ENCODE measurements around the gene RFPL2.
"Not testable (repeated sequence)": the region's sequence is repeated elsewhere in the genome, so short reads cannot be mapped to it uniquely, and the experiment has no call there.

RFPL2 gene

DNA sequence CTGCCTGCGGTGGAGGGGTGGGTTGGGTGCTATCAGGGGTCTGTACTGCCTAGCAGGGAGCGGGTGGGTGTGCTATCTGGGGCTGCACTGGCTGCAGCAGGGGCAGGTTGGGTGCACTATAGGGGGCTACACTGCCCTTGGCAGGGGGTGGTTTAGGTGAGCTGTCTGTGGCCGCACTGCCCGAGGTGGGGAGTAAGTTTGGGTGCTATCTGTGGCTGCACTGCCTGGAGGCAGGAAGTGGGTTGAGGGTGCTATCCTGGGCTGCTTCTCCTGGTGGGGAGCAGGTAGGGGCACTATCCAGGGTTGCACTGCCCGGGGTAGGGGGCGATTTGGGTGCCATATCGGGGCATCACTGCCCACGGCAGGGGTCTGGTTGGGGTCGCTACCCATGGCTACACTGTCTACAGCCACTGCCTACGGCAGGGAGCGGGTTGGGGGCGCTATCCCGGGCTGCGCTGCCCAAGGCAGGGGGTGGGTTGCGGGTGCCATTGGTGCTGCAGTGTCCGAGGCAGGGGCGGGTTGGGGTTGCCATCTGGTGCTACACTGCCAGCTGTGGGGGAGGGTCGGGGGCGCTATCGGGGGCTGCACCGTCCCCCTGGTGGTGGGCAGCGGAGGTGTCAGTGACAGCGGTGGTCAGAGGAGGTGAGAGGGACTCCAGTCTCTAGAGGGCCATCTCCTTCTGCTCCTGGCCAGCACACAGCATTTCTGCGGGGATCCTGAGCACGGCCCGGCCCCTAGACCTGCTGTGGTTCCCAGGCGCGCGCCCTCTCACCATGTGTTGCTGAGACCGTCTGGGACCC is 1.3 kb upstream of the RFPL2 start:
- no peak for DNase-seq (ENCODE audit: low read depth)

- no peak for DNase-seq (ENCODE audit: low read depth)
Measured at GRCh38 chr22:32204040-32204855, 625 bp downstream of the RFPL2 start.

DNA sequence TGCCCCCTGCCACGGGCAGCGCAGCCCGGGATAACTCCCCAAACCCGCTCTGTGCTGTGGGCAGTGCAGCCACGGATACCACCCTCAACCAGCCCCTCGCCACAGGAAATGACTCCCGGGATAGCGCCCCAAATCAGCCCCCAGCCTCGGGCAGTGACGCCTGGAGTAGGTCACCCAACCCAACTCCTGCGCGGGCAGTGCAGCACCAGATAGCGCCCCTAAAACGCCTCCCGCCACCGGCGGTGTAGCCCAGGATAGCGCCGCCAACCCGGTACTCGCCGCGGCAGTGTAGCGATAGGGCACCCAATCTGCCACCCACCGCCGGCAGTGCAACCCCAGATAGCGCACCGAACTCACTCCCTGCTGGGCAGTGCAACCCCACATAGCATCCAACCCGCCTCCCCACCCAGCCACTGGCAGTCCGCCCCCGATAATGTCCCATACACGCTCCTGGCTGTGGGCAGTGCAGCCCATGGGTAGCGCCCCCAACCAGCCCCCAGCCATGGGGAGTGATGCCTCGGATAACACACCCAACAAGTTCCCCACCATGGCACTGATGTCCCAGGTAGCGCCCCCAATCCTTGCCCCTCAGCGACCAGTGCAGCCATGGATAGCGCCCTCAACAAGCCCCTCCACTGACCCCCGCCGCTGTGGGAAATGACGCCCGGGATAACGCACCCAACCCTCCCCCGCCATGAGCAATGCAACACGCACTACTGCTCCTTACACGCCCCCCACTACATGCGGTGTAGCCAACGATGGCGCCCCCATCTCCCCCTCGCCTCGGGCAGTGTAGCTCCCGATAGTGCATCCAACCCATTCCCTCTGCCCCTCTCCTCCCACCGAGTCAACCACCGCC is 1.5 kb downstream of the RFPL2 start:
- no peak for DNase-seq (ENCODE audit: low read depth)

DNA sequence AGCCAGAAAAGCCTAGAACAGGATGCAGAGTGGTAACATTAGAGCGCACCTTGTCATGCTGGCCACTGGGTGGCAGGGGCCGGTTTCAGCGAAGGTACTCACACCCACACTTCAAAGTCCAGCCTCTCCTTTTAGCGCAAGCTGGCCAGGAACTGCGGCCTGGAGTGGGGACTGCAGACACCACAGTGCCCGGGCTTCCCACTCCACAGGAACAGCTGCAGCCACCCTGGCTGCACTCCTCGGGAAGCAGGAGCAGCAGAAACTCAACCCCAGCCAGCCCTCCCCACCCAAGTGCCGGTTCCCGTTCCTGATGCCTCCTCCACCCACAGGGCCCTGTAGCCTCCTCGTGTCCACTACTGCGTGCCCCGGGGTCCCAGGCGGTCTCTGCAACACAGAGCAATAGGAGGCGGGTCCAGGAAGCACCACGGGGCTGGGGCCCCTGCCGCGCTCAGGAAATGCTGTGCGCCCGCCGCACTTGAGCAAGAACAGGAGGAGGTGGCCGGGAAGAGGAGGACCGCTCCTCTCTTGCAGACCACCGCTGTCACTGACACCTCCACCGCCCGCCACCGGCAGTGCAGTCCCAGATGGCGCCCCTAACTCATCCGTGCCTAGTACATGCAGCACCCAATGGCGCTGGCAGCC is 2.2 kb downstream of the RFPL2 start:
- no peak for DNase-seq (ENCODE audit: low read depth)

GRCh38 chr22:32202161-32202538 is 2.7 kb downstream of the RFPL2 start:
- DNase-seq (ENCODE audit: low read depth) = no peak

DNA sequence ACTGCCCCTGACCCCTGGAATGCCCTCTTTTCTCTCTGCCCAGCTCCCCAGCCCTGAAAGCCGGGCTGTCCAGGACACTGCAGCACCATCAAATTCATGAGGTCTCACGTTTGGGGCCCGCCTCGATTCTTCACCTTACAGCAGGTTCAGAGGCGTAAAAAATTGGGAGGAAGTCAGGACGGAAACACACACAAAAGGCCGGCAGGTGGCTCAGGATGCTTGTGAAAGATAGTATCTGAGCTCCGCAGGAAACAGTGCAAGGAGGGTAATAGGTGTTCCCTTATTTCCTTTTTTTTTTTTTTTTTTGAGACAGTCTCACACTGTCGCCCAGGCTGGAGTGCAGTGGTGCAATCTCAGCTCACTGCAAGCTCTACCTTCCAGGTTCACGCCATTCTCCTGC is 4.1 kb downstream of the RFPL2 start:
- no peak for DNase-seq (ENCODE audit: low read depth)

GRCh38 chr22:32199961-32200360 is 4.9 kb downstream of the RFPL2 start:
- DNase-seq (ENCODE audit: low read depth) = no peak

- DNase-seq (ENCODE audit: low read depth) = no peak
Measured at GRCh38 chr22:32199341-32199740, 5.5 kb downstream of the RFPL2 start.

GRCh38 chr22:32197553-32198226 is 7.2 kb downstream of the RFPL2 start:
- DNase-seq (ENCODE audit: low read depth) = not testable (repeated sequence)

DNA sequence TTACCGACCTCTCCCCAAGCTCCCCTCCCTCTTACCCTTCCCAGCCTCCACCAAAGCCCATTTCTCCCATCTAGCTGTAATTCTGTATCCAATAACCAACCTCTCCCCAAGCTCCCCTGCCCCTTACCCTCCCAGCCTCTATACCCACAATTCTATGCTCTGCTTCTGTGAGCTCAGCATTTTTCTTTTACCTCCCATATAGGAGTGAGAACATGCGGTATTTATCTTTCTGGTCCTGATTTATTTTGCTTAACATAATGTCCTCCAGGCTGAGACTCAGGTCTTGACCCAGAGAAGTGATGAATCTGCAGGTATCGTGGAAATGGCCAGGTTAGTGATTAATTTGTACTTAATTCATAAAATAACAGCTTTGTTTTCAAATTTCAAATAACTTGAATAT is 9.0 kb downstream of the RFPL2 start:
- not testable (repeated sequence) for DNase-seq (ENCODE audit: low read depth)

DNA sequence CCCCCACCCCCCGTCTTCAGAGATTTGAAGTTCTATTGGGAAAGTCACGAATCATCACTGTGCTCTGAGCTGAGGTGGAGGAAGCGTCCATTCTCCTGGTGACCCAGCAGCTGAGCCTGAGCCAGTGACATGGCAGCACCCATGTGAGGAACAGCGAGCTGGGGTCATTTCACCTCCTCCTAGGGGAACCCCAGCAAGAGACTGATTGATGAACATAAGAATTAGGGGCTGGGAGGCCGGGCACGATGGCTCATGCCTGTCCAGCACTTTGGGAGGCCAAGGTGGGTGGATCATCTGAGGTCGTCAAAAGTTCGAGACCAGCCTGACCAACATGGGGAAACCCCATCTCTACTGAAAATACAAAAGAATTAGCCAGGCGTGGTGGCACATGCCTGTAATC is 11.5 kb downstream of the RFPL2 start:
- DNase-seq (ENCODE audit: low read depth) = not testable (repeated sequence)

DNA sequence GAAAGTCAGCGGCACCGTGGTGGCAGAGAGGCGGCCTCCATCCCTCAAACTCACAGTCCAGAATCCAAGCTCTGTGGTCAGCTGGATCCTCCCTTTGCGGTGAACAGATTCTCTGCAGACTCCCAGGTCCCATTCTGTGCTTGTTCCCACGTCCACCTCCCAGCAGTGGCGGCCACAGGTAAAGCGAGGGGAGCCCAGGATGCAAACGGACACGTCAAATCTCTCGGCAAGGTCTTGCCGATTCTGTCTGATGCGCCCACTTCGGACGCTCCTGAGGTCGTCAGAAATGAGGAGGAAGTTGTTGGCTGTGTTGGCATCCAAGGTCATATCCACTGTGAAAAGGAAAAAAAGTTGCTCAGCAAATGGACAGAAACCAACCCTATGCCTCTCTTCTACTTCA is 13.9 kb downstream of the RFPL2 start:
- not testable (repeated sequence) for DNase-seq (ENCODE audit: low read depth)

DNA sequence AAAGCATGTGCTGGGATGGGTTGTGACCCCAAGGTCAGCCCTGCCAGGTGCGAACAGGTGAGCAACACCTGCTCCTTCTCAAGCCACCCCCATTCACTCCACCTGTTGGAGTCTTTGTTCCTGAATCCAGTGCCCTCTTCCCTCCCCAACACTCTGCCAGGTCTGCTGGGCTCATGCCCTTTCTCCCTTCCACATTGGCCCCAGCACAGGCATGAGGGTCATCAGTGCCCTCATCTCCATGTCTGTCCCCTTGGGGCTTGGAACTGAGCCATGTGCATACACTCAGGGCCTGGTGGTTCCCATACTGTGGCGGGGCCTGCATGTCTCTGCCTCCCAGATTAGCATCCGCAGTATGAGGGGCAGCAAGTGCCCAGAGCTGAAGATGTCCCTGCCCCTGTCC is 19.1 kb downstream of the RFPL2 start:
- DNase-seq (ENCODE audit: low read depth) = no peak

DNA sequence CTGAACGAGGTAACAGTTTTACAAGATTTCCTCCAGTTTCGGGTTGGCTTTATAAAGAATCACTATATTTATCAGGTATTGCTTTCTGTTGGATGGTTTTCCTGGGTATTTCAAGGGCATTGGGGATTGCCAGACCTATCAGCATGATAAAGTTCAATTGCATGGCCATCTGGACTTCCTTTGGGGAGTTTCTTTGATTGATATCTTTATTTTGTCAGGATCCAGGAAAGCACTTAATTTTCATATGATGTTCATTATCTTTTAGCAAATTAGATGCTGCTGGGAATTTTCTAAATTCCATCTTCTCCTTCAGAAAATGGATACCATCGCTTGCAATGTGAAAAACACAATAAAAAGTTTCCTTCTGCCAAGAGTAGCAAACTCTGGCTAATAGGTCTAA is 21.2 kb downstream of the RFPL2 start:
- no peak for DNase-seq (ENCODE audit: low read depth)

GRCh38 chr22:32181043-32181442 is 23.8 kb downstream of the RFPL2 start:
- no peak for DNase-seq (ENCODE audit: low read depth)

- DNase-seq (ENCODE audit: low read depth) = no peak
Measured at GRCh38 chr22:32177221-32177765, 27.6 kb downstream of the RFPL2 start.

DNA sequence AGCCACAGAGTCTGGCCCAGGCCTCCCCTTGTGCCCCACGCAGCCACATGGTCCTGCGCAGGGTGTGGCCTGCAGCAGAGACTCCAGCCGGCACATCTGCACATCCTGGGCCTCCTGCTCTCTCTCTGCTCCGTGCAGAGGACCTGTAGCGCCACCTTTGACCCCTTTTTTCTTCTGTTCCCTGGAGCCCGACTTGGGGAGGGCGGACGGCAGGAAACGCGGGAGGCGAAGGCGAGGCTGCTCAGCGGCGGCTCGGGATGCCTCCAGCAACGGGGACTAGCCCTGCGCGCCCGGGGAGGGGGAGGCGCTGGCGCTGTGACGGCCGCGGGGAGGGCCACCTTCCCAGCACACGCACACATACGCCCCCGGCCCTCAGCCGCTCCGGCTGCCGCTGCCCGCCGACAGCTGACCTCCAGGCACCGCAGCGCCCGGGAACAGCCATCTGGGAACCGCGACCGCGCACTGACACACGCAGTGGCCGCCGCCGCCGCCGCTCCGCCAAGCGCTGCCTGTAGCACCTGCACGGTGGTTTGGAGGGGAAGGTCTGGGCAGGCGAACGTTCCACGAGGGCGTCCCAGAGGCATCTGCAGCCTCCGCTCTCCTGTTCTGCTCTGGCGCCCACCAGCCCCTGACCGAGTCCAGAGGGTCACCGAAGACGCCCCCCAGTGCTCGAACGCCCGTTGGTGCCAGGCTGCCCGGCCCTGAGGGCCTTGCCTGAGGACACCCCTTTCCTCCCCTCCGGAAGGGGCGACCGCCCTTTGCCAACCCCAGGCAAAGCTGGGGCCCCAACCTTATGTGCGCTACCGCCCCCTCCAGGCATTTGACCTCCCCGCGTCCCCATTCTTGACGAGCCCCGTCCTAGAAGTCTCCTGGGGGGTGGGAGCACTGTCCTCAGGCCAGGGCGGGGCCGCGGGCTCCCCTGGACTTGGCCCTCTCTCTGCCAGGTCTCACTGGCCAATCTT is 28.9 kb downstream of the RFPL2 start:
- DNase-seq (ENCODE audit: low read depth) = no peak

- no peak for DNase-seq (ENCODE audit: low read depth)
Measured at GRCh38 chr22:32175115-32175514, 29.8 kb downstream of the RFPL2 start.

- no peak for DNase-seq (ENCODE audit: low read depth)
Measured at GRCh38 chr22:32165681-32166080, 39.2 kb downstream of the RFPL2 start.

Data from GM04504 (cell line).